Activated T-cell treated with anti-CD3 and anti-CD28 coated beads for 48 hours (primary cell): ENCODE measurements around the gene SV2C.
"Not testable (repeated sequence)": the region's sequence is repeated elsewhere in the genome, so short reads cannot be mapped to it uniquely, and the experiment has no call there.

Source experiments
- DNase-seq: peaks from one replicate; pipeline ENCODE4 v3.0.0-alpha.2; 2020; ENCODE audit warnings: low read depth

SV2C gene

DNA sequence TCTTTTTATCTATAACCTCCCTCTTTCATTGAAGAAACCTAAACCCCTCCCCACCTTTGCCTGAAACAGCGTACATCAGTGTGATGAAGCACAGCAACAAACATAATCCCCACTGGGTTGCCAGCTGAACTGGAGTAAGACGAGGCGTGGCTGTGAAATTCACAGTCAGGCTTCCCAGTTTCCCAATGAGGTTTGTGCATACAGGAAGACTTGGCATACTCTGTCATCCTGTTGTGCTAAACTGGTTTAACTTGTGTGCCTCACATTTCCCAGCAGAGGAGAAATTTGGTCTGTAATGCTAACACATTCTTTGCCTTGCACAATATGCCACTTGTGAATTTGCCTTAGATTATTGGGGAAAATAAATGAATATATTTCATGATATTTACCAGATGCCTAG, 121.5 kb downstream of the SV2C start:
- DNase-seq, result no peak

DNA sequence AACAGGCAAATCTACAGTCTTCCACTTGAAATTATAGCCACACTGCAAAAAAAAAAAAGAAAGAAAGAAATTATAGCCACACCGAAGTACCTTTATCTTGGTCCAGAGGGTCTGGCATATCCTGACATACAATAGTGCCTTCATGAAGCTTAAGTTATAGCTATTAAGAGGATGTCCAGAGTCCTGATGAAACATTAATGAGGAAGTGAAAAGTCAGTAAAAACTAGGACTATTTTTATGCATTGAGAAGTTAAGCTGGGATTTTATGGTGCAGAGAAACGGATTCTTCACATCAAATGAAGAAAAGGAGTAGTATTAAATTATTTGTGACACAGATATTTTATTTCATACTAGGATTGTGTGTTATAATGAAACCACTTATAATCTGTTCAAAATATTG, 123.9 kb downstream of the SV2C start:
- no peak for DNase-seq

DNA sequence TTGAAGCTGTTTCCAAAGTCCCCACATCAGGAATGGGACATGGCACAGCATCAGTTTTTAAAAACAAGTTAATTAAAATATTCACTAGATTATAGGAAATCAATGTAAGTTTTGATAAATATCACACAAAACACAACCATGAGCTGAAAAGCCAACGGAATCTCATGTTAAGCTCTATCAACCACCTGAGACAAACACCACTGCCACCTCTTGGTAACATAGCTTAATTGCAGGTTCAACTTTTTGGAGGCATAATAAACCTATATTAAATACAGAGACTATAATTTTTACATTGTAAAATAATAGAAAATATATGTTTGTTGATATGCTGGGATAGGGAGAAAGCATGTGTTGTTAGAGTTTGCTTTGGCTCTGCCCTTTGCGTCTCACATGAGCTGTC, 126.1 kb downstream of the SV2C start:
- no peak for DNase-seq

DNA sequence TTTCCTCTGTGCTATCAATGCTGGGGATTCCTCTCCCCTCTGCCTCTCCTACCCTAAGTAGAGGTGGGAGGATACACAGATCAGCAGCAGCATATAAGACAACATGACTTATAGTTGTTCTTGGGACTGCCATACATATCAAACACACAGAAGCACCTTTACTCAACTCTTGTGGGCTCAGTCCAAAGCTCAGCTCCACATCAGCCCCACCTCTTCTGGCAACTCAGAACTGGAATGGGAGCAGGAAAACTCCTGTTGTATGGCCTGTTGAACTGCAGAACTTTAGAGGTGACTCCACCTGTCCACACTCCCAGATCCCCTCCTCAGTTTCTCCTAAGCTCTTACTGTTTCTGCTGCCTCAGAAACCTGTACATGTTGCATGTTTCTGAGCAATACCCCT, 127.8 kb downstream of the SV2C start:
- DNase-seq, result no peak

DNA sequence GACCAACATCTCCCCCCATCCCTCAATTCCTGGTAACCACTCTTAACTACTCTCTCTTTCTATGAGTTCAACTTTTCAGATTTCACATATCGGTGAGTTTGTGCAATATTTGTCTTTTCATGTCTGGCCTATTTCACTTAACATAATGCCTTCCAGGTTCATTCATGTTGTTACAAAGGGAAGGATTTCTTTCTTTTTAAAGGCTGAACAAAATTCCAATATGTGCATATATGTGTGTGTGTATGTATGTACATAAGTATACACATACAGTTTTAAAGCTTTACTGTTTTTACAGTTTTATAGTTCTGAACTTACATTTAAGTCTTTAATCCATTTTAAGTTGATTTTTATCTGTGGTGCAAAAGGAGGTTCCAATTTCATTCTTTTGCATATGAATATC, 130.7 kb downstream of the SV2C start:
- no peak for DNase-seq

DNA sequence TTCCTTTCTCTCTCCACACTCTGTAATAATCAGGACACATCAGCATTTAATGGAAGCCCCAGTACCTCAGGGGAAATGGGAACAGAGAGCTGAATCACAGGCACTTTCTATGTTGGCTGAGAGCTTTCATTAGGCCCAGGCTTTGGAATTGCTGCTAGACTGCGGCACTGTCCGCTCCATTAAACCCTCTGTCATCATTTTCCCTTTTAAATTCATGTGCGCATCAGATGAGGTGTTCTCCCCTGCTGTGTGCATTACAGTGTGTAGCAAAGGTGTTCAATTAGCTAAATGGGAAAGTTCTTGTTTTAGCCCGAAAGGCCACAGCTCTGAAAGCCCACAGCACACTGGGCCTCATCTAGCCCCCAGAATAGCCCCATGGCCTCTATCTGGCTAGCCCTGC, 133.6 kb downstream of the SV2C start:
- DNase-seq, result no peak

DNA sequence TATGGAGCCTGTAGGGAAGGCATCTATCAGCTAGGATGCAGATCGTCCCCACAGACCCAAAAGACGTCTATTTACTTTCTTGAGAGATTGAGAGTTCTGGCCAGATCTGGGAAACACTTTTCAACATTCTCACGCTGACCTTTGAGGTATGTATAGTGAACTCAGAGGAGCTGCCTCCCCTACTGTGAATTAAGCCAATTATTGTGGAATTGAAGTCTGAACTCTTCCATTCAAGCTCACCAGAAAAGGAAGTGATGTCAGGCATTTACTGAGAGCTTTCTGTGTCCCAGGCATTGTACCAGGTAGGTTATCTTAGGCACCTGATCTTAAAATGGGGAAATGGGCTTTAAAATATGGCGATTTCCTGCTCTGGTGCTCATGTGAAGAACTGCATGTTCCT, 136.5 kb downstream of the SV2C start:
- DNase-seq, result no peak

DNA sequence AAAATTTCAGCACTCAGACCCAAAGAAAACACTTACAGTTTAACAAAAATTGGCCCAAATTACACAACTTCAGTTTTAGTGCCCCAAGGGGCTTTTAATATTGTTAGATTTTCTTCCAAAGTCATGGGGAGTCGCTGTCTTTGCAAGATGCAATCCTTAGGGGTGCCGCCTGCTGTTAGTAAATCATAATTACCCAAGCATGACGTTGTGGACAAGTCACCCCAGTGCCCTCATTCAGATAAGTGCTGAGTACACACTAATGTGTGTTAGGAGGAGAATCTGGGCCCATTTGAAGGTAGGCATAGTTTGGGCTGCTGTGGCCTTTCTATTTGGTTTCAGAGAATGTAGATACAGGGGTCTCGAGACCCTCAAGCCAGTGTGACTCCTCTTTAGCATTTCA, 138.1 kb downstream of the SV2C start:
- DNase-seq, result no peak

DNA sequence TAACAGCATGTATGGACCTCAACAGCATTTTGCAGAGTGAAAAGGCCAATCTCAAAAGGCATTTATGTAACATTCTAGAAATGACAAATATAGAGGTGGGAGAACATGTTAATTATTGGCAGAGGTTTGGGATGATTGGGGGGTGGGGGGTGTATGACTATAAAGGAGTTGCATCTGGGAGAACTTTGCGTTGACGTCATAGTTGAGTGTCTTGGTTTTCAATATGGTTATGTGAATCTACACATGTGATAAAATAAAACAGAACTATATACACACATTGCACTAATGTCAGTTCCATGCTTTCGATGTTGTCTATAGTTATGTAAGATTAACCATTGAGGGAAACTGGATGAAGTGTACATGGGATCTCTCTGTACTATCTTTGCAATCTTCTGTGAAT, 139.1 kb downstream of the SV2C start:
- DNase-seq, result no peak

DNA sequence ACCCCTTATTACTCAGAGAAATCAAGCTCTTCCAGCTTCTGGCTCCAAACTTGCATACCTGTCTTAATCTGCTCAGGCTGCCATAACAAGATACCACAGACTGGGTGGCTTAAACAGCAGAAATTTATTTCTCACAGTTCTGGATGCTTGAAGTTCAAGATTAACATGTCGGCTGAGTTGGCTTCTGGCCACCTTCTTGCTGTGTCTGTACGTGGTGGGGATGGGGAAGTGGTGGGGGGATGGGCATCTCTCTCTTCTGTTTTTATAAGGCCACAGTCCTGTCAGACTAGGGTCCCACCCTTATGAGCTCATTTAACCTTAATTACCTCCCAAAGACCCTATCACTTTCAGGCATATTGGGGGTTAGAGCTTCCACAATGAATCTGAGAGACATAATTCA, 140.5 kb downstream of the SV2C start:
- no peak for DNase-seq

DNA sequence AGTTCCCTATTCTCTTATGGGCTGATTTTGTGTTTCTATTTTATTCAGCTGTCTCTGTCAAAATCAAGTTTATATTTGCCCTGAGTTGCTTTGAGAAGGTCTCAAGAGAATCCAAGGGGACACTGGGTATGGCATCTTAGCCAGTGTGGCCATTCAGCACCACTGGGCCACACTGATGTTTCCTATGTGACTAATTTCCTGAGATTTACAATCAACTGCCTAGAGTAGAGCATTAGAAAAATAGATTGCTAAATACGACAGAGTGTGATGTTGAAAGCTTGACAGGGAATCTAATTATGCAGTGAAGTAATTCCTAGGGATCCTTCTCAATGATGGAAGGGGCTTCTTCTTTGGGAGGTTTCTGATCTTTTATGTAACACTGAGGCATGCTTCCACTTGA, 141.7 kb downstream of the SV2C start:
- no peak for DNase-seq

DNA sequence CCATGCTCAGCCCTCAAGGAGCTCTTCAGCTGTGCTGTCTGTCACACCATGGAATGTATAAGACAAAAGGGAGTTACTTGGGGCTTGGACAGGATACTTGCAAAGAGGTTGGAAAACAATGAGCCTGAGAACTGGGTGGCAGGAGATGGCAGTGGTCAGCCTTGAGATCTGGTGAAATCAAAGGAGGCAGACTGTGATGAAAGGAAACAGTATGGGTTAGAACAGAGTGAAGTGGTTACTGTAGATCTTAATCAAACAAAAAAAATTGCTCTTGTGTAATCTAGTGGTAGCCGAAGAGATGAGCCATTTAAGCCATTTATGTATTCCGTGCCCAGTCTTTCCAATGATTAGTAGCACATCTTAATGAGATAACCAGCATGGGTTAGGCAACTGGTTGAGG, 142.2 kb downstream of the SV2C start:
- DNase-seq, result no peak

DNA sequence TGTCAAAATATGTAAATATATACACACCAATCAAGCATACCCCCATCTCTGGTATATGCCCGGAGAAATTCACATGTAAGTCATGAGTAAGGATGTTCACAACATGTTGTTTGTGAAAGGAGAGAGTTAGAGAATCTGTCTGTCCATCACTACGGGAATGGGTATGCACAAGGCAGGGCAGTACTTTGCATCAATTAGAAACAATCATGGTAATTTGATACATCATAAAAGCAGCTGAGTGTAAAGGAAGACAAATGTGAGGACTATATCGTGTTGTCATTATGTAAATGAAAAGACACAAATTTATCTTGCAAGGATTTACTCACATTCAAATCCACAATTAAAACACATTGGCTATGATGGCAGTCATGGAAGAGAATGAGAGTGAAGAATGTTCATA, 146.7 kb downstream of the SV2C start:
- DNase-seq, result no peak

DNA sequence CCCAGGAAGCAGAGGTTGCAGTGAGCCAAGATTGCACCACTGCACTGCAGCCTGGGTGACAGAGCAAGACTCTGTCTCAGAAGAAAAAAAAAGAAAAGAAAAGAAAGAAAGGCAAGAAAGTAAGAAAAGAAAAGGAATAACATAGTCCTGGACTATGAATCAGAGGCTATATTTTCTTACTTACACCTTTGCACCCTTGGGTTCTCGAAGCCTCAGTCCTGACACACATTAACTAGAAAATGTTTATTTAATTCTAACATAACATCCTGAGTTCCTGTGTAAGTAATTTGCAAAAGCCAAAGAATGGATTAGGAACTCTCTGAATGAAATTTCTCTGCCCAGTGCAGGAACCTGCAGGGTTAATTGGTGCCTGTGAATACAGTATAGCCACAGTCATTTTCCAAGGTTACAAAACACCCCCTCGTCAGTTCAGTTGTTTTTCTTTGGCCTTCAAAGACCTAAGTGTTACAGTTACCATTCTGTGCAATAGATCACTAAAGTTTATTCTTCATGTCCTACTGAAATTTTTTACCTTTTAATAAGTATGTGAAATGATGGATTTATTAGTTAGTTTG, 147.6 kb downstream of the SV2C start:
- DNase-seq, result no peak

DNA sequence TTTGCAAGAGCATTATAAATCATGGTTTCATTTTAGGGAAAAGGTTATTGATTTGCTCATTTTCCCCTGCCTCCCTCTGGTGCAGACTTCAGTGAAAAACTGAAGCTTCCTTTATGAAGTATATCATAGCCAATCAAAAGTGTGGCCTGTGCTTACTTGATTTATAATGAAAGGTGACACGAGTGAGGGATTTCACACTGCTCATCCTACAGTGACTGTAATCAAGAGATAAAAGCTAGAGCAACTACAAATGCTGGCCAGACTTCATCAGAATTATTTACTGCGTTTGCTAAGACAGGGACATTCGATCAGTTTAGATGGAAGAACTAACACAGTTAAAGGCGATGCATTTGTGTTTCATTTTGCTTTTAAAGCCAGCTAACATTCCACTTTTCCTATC, 151.5 kb downstream of the SV2C start:
- no peak for DNase-seq

DNA sequence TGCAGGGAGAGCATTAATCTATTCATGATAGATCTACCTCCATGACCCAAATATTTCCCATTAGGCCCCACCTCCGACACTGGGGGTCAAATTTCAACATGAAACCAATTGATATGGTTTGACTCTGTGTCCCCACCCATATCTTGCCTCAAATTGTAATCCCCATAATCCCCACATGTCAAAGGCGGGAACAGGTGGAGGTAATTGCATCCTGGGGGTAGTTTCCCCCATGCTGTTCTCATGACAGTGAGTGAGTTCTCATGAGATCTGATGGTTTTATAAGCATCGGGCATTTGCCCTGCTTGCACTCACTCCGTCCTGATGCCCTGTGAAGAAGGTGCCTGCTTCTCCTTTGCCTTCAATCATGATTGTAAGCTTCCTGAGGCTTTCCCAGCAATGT, 153.5 kb downstream of the SV2C start:
- no peak for DNase-seq

DNA sequence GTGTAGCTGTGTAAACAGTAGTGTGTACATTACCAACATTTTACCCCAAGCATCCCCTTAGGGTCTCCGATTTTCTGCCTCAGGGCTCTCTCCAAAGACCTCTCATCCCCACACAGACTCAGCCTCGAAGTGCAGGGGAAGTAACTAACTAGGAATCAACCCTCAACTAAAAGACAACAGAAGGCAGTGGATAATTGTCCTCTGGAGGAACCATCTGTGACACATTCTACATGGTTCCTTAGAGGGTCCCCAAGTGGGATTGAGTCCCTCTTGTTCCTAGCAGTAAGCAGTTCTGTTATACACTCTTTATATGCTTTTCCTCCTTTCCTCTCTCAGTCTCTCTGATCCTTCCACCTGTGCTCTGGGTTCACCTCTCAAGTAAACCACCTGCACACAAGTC, 157.2 kb downstream of the SV2C start:
- no peak for DNase-seq

DNA sequence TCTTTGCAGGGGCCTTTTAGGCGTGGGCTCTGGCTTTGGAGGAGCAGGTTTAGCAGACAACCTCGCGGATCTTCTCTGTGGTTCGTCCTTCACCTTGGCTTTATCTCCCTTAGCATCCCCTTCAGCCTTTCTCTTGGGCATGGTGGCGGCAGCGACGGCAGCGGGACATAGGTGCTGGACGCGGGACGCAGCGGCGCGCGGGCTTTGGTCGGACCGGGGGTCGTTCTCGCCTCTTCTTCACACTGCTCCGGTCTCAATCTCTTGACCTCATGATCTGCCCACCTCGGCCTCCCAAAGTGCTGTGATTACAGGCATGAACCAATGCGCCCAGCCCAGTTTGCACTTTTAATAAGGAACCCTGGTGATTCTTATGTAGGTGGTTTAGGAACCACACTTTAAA, 159.0 kb downstream of the SV2C start:
- DNase-seq, result not testable (repeated sequence)

DNA sequence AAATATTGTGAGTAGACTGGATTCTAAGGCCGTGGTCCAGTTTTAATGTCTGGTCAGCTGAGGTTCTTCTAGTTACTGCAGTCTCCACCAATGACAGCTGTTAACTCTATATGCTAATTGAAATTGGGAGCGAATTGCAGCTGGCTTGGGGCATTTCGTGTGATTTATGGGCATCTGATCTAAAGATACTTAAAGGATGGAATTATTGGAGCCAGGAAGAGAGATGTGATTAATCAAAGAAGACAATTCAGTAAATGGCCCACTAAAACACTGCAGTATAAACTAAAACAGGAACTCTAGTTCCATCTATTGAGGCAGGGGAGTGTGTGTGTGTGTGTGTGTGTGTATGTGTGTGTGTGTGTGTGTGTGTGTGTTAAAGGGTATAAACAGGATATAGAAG, 162.4 kb downstream of the SV2C start:
- DNase-seq, result no peak

DNA sequence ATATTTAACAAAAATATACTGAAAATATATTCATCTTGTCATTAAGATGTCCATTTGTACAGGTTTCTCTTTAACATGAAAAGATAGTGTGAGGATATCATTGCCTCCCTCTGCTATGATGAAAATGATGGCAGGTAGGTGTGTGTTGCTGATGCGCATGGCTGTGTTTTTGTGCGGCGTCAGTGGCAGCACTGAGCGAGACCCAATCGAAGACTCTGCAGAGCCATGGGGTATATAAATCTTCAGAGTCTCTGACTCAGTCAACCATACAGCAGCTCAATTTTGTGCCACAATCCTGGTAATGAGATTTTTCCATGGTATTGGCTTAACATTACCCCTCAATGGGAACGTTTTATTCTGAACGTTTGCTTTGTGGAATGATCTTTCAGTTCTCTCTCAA, 166.4 kb downstream of the SV2C start:
- no peak for DNase-seq

DNA sequence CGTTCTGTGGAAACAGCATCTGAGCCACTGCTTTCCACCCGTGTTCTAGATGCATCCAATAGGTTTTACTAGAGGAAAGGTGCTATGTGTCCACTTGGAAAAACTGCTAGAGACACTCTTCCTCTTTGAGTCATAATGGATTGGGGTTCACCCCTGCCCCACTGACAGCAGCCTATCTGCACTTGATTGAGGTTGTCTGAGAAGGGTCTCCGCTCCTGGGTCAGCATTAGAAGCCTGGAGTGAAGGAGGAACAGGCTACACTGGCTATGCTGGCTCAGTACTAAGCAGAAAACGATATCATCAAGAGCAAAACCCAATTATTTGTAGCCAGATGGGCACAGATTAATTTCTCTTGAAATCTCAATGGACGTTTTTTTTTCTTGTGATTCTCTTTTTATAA, 167.3 kb downstream of the SV2C start:
- DNase-seq, result no peak

DNA sequence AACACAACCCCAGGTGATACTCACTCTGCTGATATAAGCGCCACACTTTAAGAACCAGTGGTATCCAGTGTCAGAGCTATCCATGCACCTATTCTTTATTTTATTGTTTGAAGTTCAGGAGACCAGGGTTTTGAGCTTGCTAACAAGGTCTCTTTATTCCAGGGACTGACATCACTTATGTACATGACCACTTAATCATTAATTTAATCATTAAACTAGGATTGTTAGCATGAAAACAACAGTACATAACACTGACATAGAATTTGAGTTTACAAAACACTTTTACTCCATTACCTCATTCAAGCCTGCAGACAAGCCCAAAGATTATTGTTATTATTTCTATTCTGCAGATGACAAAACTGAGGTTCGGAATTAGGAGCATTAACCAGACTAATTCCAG, 168.5 kb downstream of the SV2C start:
- no peak for DNase-seq

DNA sequence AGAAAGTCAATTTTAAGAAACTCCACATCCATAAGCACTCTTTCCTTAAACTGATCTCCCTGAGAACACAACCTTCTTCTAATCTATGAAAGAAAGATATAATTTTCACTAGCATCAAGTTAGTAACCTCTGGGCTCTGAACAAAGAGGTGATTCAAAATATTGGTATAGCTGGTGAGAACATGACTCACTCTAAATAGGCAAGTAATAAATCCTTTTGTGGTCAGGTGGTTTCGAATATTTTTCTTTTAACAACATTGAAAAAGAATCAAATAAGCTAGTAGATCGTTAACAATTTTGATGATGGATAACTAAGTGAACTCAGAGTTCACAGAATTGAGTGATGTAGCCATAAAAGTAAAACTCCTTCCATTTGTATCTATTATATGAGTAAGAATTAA, 169.3 kb downstream of the SV2C start:
- DNase-seq, result no peak

DNA sequence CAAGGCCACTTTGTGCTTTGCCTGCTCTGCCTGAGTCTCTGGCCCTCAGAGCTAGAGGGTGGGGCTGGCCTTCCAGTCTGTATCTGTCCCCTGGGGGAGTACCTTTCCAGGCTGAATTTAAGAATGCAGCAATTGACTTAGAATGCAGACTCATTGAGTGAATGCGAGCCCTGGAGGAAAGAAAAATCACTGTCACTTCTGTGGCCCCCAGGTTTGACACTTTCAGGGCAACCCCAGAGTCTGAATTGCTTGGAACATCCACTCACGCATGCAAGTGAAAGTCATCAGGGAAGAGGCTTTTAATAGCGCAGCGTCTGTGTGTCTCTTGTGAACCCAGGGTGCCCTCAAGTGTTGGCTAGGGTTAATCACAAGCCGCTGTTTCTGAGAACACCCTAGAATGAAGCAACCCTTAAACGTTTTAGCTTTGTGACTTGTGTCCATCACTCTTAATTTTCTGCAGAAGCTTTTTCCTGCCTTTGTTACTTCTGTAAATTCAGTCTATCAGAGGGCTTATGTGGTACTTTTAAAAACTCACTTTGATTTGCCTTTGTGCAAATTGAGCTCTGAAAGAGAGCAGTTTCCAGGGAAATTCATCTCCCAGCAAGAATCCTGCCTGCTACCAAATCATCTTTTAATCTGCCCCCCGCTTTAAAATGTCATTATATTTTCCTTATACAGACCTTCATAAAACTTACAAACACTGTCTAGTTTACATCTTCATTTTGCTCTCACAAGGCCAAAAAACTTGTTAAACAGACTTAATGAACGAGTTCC, 173.1 kb downstream of the SV2C start:
- peak; percentile 27 for DNase-seq
